K562 treated with DMSO at 1 percent for 24 hours (cell line): ENCODE measurements around the gene AHRR. TPM values are rescaled to one million over a fixed set of nuclear protein-coding genes. Genes with fewer than 3 reads are reported as not detected.

Source experiments
- total RNA-seq: library from RNA; unstranded; fragments of 300-600 nt; gene quantifications from 2 replicates; pipeline ENCODE4 v1.2.3, GENCODE V29; 2022; ENCODE audit warnings: low read depth; ENCODE audit not compliant: insufficient read depth

The AHRR gene
- total RNA-seq = 3.7 and 3.8 TPM in 2 replicates

DNA sequence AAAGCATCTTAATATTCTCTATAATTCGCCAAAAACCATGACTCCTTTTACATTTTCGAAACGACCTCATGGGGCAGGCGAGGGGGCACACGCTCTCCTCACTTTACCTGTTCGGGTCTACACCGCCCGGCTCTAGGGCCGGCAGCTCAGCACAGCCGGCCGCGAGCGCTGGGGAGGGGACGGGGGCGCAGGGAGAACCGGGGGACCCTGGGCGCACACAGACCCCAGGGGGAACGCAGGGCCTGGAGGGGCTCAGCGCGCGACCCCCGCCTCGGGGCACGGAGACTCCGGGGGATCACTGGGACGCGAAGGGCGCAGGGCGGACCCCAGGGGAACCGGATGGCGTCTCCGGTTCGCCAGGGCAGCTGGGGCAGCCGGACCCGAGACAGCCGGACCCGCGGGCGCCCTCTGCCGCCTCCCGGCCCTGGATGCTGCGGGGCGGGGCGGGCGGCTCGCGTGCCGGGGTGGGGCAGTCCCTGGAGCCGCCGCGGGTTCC lies at the start of gene AHRR:
Gene AHRR, plus strand, starts transcription at position 485 of the 496 bp plus-strand sequence. CDS start 22,189 bp downstream, outside the sequence.

DNA sequence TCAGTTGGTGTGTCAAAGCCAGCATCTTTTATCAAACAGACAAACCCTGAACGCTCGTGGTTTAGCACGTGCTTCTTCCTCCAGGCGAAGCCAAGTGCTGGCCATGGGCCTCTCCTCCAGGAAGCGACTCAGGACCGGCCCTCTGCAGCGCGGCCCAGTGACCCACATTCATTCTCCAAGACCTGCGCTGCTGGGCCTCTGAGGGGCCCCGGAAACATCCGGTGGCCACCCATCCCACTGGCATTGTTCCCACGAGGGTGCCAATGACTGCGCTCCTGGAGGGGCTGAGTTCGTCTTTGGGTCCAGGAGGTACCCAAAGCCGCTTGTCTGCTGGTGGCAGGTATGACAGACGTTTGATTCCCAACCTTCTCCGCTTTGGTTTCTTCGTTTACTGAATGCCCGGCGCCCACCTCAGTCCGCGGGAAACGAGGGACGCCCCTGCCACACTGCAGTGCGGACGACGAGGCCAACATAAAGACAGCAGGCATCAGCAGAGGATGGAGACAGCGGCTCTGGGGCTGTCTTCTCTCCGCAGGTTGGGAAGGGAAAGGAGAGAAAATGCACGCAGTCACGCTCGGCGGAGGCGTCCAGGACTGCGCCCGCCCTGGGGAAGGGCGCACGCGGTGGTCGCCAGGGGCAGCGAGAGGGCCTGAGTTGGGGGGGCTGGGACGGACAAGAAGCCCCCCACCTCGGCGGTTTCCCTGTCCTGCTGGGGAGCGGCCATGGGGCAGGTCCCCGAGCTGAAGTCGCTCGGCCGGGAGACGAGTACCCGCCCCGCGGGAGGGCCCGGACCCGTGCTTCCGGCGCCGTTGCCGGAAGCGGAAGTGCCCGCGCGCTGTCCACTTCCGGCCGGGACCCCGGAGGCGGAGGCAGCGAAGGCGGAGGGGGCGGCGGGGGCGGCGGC lies 121.1 kb downstream of the AHRR start, which contains the start of gene EXOC3:
Gene EXOC3, plus strand, starts transcription at position 842 of the 904 bp plus-strand sequence. CDS start 3,030 bp downstream, outside the sequence.

Other genes starting within 250 kb of the AHRR start
- 0.03 TPM in 1 of 2 replicates, not detected in the other for gene PLEKHG4B, start 229.5 kb upstream of the AHRR start, total RNA-seq
- 0.17 TPM in 1 of 2 replicates, not detected in the other for gene LRRC14B, start 130.2 kb upstream of the AHRR start, total RNA-seq
- gene CCDC127, start 103.6 kb upstream of the AHRR start, total RNA-seq = 3.5 and 4.6 TPM in 2 replicates
- gene SDHA, start 103.4 kb upstream of the AHRR start, total RNA-seq = 129 and 135 TPM in 2 replicates
- 126 and 136 TPM in 2 replicates for gene PDCD6, start 50.1 kb upstream of the AHRR start, total RNA-seq
- 45.6 and 50.1 TPM in 2 replicates for gene EXOC3, start 121.5 kb downstream of the AHRR start, total RNA-seq
- gene SLC9A3, start 202.7 kb downstream of the AHRR start, total RNA-seq = 6.5 and 7.9 TPM in 2 replicates